Endodermal cell (in vitro differentiated cells): ENCODE results near the gene SDS. TPM values are rescaled to one million over a fixed set of nuclear protein-coding genes. Genes with fewer than 3 reads are reported as not detected.

Experiments used
- DNase-seq: peaks from one replicate; pipeline ENCODE4 v3.0.0-alpha.2; 2017
- H3K27ac ChIP-seq: 2 replicates; pipeline ENCODE4 v1.5.1; 2013; ENCODE audit warnings: mild to moderate bottlenecking, low read depth, low read length, moderate library complexity
- H3K27me3 ChIP-seq: 2 replicates; pipeline ENCODE4 v1.6.1; 2013; ENCODE audit warnings: mild to moderate bottlenecking, low read length, moderate library complexity; ENCODE audit not compliant: insufficient read depth, control insufficient read depth, poor library complexity, severe bottlenecking
- H3K36me3 ChIP-seq: 2 replicates; pipeline ENCODE4 v1.7.0; 2013; ENCODE audit warnings: mild to moderate bottlenecking, low read length, moderate library complexity; ENCODE audit not compliant: control insufficient read depth, insufficient read depth
- H3K4me1 ChIP-seq: one replicate; pipeline ENCODE4 v1.7.0; 2013; ENCODE audit warnings: low read length; ENCODE audit not compliant: control insufficient read depth, insufficient read depth
- H3K4me3 ChIP-seq: 2 replicates; pipeline ENCODE4 v1.5.1; 2013; ENCODE audit warnings: mild to moderate bottlenecking, low read length, moderate library complexity
- H3K9ac ChIP-seq: 2 replicates; pipeline ENCODE4 v1.6.1; 2013; ENCODE audit warnings: mild to moderate bottlenecking, low read length, moderate library complexity; ENCODE audit not compliant: poor library complexity, severe bottlenecking; ENCODE audit errors: extremely low read depth
- H3K9me3 ChIP-seq: 2 replicates; pipeline ENCODE4 v1.6.1; 2013; ENCODE audit warnings: mild to moderate bottlenecking, low read length, moderate library complexity; ENCODE audit not compliant: control insufficient read depth
- H3K27ac Mint-ChIP-seq: 2 replicates; pipeline ENCODE4 v1.8.0; 2020; ENCODE audit warnings: mixed read lengths
- H3K27me3 Mint-ChIP-seq: 2 replicates; pipeline ENCODE4 v1.8.0; 2021; ENCODE audit warnings: mild to moderate bottlenecking, mixed read lengths; ENCODE audit not compliant: insufficient read depth
- H3K36me3 Mint-ChIP-seq: 2 replicates; pipeline ENCODE4 v1.8.0; 2020; ENCODE audit warnings: low read depth, mixed read lengths
- H3K4me1 Mint-ChIP-seq: 2 replicates; pipeline ENCODE4 v1.8.0; 2020; ENCODE audit warnings: mixed read lengths
- H3K4me3 Mint-ChIP-seq: 2 replicates; pipeline ENCODE4 v1.8.0; 2020; ENCODE audit warnings: mild to moderate bottlenecking, moderate library complexity, mixed read lengths
- H3K9me3 Mint-ChIP-seq: 2 replicates; pipeline ENCODE4 v1.8.0; 2020; ENCODE audit warnings: mild to moderate bottlenecking, mixed read lengths
- WGBS, 2 experiments: methylation state at CpG; one replicate each; pipeline versions ENCODE4 v1.1.5 to v1.1.7; 2013; ENCODE audit warnings: missing lambda C conversion rate in 2 of 2, mixed read lengths in 1 of 2; ENCODE audit not compliant: insufficient coverage in 1 of 2, insufficient read length in 1 of 2; 5-methylcytosine and 5-hydroxymethylcytosine counted together
- total RNA-seq, 2 donors: library from RNA; stranded (reverse); fragmentation: NEBNext Ultra II Directional in 1 of 2; extraction: Animal tissue kit (Norgen Biotek cat#: 25700) in 1 of 2; gene quantifications; 2 replicates in 1 of 2; 3 replicates in 1 of 2; pipeline ENCODE4 v1.2.1, GENCODE V29; 2021
- TF ChIP-seq, protein P1 (sequence below): fragments of 200-600 bp; sonication (generic); conservative IDR thresholded peaks from 2 replicates; pipeline ENCODE4 v1.5.0; 2021; ENCODE audit warnings: antibody characterized with exemption, mild to moderate bottlenecking

Gene SDS
- total RNA-seq, 2 donors from 2014 or later: not detected

DNA sequence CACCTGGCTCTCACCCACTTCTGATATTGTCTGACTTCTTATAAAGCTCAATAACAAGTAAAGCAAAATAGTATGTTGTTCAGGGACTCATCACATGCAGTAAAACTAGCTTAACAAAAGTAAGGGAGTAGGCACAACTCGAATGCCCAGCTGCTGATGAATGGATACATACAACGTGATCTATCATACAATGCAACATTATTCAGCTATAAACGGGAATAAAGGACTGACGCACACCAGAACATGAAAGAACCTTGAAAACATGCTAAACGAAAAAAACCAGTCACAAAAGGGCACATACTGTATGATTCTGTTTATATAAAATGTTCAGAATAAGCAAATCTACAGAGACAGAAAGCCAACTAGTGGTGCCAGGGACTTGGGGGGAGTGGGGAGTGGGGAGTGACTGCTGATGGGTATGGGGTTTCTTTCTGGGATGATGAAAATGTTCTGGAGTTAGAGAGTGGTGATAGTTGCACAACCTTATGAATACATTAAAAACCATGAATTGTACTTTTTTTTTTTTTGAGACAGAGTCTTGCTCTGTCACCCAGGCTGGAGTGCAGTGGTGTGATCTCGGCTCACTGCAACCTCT lies 34.2 kb downstream of the SDS start:
- no peak for DNase-seq
- Mint-ChIP-seq H3K9me3 (no peaks in the 10 kb centered on the region), H3K27me3 (no peaks in the 10 kb centered on the region), H3K4me3 (no peak overlapping the region), H3K27ac (no peak overlapping the region), H3K36me3 (peaks cover 15% of the 10 kb centered on the region), H3K4me1 (no peaks in the 10 kb centered on the region)
- TF ChIP-seq, protein P1, sequence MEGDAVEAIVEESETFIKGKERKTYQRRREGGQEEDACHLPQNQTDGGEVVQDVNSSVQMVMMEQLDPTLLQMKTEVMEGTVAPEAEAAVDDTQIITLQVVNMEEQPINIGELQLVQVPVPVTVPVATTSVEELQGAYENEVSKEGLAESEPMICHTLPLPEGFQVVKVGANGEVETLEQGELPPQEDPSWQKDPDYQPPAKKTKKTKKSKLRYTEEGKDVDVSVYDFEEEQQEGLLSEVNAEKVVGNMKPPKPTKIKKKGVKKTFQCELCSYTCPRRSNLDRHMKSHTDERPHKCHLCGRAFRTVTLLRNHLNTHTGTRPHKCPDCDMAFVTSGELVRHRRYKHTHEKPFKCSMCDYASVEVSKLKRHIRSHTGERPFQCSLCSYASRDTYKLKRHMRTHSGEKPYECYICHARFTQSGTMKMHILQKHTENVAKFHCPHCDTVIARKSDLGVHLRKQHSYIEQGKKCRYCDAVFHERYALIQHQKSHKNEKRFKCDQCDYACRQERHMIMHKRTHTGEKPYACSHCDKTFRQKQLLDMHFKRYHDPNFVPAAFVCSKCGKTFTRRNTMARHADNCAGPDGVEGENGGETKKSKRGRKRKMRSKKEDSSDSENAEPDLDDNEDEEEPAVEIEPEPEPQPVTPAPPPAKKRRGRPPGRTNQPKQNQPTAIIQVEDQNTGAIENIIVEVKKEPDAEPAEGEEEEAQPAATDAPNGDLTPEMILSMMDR: no peak
- Histone ChIP-seq H3K27me3 (no peaks in the 10 kb centered on the region), H3K9ac (no peak overlapping the region), H3K4me1 (no peaks in the 10 kb centered on the region), H3K36me3 (peaks cover 3% of the 10 kb centered on the region), H3K9me3 (no peaks in the 10 kb centered on the region), H3K27ac (no peak overlapping the region), H3K4me3 (no peak overlapping the region)
- 87 to 89% methylated on average over 5 to 6 of the region's 6 CpGs for WGBS, 2 experiments

DNA sequence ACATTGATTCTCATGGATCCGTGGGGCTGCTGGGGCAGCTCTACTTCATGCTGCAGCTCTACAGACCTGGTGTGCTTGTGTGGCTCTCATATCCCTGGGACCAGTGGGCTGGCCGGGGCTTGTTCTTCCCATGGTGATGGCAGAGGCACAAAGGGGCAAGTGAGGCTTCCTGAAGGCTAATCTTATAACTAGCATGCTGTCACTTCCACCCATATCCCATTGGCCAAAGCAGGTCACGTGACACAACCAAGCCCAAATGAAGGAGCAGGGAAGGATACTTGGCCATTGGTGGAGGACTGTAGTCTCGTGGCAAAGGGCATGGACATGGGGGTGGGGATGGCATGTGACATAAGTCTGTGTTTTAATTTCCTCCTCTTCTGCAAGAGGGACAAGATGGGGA lies 35.4 kb downstream of the SDS start:
- TF ChIP-seq, protein P1: no peak
- Histone ChIP-seq H3K4me3 (no peak overlapping the region), H3K27me3 (no peaks in the 10 kb centered on the region), H3K9me3 (no peaks in the 10 kb centered on the region), H3K36me3 (no peaks in the 10 kb centered on the region), H3K27ac (no peak overlapping the region), H3K4me1 (no peaks in the 10 kb centered on the region), H3K9ac (no peak overlapping the region)
- H3K4me1 Mint-ChIP-seq: no peaks in the 10 kb centered on the region
- no peaks in the 10 kb centered on the region for H3K9me3 Mint-ChIP-seq
- WGBS, 2 experiments: 92 to 93% methylated on average over 2 to 4 of the region's 4 CpGs
- peak; percentile 68 for DNase-seq
- H3K27ac Mint-ChIP-seq: no peak overlapping the region
- H3K27me3 Mint-ChIP-seq: no peaks in the 10 kb centered on the region
- no peak overlapping the region for H3K4me3 Mint-ChIP-seq
- H3K36me3 Mint-ChIP-seq: peaks cover 12% of the 10 kb centered on the region

DNA sequence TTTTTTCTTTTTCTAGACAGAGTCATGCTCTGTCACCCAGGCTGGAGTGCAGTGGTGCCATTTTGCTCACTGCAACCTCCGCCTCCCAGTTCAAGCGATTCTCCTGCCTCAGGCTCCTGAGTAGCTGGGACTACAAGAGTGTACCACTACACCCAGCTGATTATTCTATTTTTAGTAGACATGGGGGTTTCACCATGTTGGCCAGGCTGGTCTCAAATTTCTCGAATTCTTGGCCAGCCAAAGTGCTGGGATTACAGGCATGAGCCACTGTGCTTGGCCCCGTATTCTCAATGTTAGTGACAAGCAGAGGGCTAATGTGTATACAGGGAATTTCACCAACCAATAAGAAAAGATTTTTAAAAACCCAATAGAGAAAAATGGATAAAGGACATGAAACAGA lies 36.9 kb downstream of the SDS start:
- H3K27me3 Mint-ChIP-seq: no peaks in the 10 kb centered on the region
- no peak overlapping the region for H3K27ac Mint-ChIP-seq
- WGBS, 2 experiments: 95 to 100% methylated on average over 2 to 4 of the region's 4 CpGs
- no peak overlapping the region for H3K27ac ChIP-seq
- no peak overlapping the region for H3K9ac ChIP-seq
- H3K36me3 ChIP-seq: no peaks in the 10 kb centered on the region
- no peak overlapping the region for H3K4me3 Mint-ChIP-seq
- DNase-seq: no peak
- no peaks in the 10 kb centered on the region for H3K9me3 ChIP-seq
- H3K4me1 ChIP-seq: no peaks in the 10 kb centered on the region
- TF ChIP-seq, protein P1: no peak
- no peak overlapping the region for H3K4me3 ChIP-seq
- H3K27me3 ChIP-seq: no peaks in the 10 kb centered on the region
- peaks cover 9% of the 10 kb centered on the region for H3K36me3 Mint-ChIP-seq
- H3K9me3 Mint-ChIP-seq: no peaks in the 10 kb centered on the region
- H3K4me1 Mint-ChIP-seq: no peaks in the 10 kb centered on the region
